MCF 10A (cell line): Measurements from ENCODE around the gene STK11IP. TPM values are rescaled to one million over a fixed set of nuclear protein-coding genes. Genes with fewer than 3 reads are reported as not detected.

Experiments used
- BruUV-seq: library from RNA; stranded (reverse); fragments of 400-500 nt; replicated peaks from 2 replicates; lab custom pipeline; 2021; lab: Mats Ljungman, UMichigan
- CTCF ChIA-PET: fragments of 300-600 bp; sonication (Branson Sonifier 250); formaldehyde crosslinking; extraction: SDS; loops from one replicate; lab custom pipeline; 2021; ENCODE audit warnings: antibody characterized with exemption, inconsistent platforms; lab: Yijun Ruan, JAX
- POLR2A ChIA-PET: fragments of 300-600, 350-650 bp; sonication (Branson Sonifier 250); formaldehyde crosslinking; extraction: SDS; loops from one replicate; lab custom pipeline; 2020; ENCODE audit warnings: antibody characterized with exemption, inconsistent platforms; lab: Yijun Ruan, JAX
- DNase-seq: peaks from one replicate; pipeline ENCODE4 v3.0.0-alpha.2; 2018; ENCODE audit not compliant: unreplicated experiment
- H3K27ac Mint-ChIP-seq: one replicate; pipeline ENCODE4 v1.8.0; 2022; ENCODE audit warnings: mild to moderate bottlenecking, low read depth, mixed read lengths; ENCODE audit not compliant: unreplicated experiment
- H3K27me3 Mint-ChIP-seq: one replicate; pipeline ENCODE4 v1.8.0; 2022; ENCODE audit warnings: mixed read lengths; ENCODE audit not compliant: insufficient read depth, unreplicated experiment
- H3K36me3 Mint-ChIP-seq: one replicate; pipeline ENCODE4 v1.8.0; 2022; ENCODE audit warnings: mild to moderate bottlenecking, moderate library complexity, mixed read lengths; ENCODE audit not compliant: insufficient read depth, unreplicated experiment
- H3K4me1 Mint-ChIP-seq: one replicate; pipeline ENCODE4 v1.8.0; 2022; ENCODE audit warnings: mixed read lengths; ENCODE audit not compliant: insufficient read depth, unreplicated experiment
- H3K4me3 Mint-ChIP-seq: one replicate; pipeline ENCODE4 v1.8.0; 2022; ENCODE audit warnings: mild to moderate bottlenecking, moderate library complexity, mixed read lengths; ENCODE audit not compliant: unreplicated experiment
- H3K9me3 Mint-ChIP-seq: one replicate; pipeline ENCODE4 v1.8.0; 2022; ENCODE audit warnings: mixed read lengths; ENCODE audit not compliant: unreplicated experiment
- intact Hi-C: fragments of 100-400 bp; cut with micrococcal nuclease; formaldehyde crosslinking; loops from 2 replicates; pipeline ENCODE4 v1.14.1; 2022
- total RNA-seq: library from RNA; stranded (reverse); gene quantifications from 2 replicates; pipeline ENCODE4 v1.2.3, GENCODE V29; 2022
- TF ChIP-seq, protein P1 (sequence below): fragments of 200-600 bp; IDR thresholded peaks from one replicate; pipeline ENCODE4 v1.8.0; 2022; ENCODE audit warnings: antibody characterized with exemption, mild to moderate bottlenecking; ENCODE audit not compliant: unreplicated experiment

Gene STK11IP
- total RNA-seq, 1 experiment from 2014 or later, result 26.5 TPM

DNA sequence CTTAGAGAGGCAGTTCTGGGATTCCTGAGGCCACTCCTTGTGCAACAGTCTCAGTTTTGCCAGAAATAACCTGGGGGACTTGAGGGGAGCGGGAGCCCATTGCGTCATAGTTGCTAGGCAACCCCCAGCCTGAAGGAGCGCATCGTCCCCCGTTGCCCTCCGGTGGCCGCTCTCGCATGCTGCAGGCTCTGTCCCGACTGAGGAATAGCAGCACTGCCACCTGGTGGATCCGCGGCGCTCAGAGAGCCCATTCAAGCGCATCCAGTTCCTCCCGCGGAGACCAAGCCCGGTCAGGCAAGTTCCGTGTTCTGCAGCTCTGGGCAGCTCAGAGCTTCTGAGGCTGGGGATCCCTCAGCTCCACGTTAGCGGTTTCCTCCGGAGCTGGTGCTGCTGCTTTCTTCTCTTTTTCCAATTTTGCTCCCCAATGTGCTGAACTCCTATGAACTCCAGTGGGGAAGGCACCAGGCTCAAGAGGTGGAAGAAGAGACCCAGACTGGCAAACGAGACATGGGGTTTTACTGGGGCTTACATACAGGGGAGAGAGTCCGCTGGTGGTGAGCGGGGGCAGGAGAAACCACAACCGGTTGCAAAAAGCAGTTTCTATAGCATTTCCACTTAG lies 44.9 kb downstream of the STK11IP start:
- peaks cover 12% of the 10 kb centered on the region for H3K4me1 Mint-ChIP-seq
- DNase-seq, result peak; percentile 95
- CTCF ChIA-PET, result interaction anchor here (0.6 to 12.6 kb wide), 39 partner anchors 8 to 1861 kb away, joined by 3 to 220 read pairs (median 4); partner anchors contain the start of gene STK11IP
- no peaks in the 10 kb centered on the region for H3K36me3 Mint-ChIP-seq
- TF ChIP-seq, protein P1, sequence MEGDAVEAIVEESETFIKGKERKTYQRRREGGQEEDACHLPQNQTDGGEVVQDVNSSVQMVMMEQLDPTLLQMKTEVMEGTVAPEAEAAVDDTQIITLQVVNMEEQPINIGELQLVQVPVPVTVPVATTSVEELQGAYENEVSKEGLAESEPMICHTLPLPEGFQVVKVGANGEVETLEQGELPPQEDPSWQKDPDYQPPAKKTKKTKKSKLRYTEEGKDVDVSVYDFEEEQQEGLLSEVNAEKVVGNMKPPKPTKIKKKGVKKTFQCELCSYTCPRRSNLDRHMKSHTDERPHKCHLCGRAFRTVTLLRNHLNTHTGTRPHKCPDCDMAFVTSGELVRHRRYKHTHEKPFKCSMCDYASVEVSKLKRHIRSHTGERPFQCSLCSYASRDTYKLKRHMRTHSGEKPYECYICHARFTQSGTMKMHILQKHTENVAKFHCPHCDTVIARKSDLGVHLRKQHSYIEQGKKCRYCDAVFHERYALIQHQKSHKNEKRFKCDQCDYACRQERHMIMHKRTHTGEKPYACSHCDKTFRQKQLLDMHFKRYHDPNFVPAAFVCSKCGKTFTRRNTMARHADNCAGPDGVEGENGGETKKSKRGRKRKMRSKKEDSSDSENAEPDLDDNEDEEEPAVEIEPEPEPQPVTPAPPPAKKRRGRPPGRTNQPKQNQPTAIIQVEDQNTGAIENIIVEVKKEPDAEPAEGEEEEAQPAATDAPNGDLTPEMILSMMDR, result peak; percentile 96
- no TSS peak for BruUV-seq
- intact Hi-C loops, result loop anchor here (1.0 to 2.0 kb wide), 3 partner anchors 47 to 240 kb away; no protein-coding TSS in a partner anchor
- POLR2A ChIA-PET, result interaction anchor here (0.6 to 5.8 kb wide), 6 partner anchors 27 to 100 kb away, joined by 3 to 61 read pairs (median 6); partner anchors contain the start of genes CHPF, STK11IP and TMEM198
- H3K27ac Mint-ChIP-seq, result no peak overlapping the region
- H3K9me3 Mint-ChIP-seq, result no peaks in the 10 kb centered on the region
- no peaks in the 10 kb centered on the region for H3K27me3 Mint-ChIP-seq
- no peak overlapping the region for H3K4me3 Mint-ChIP-seq

DNA sequence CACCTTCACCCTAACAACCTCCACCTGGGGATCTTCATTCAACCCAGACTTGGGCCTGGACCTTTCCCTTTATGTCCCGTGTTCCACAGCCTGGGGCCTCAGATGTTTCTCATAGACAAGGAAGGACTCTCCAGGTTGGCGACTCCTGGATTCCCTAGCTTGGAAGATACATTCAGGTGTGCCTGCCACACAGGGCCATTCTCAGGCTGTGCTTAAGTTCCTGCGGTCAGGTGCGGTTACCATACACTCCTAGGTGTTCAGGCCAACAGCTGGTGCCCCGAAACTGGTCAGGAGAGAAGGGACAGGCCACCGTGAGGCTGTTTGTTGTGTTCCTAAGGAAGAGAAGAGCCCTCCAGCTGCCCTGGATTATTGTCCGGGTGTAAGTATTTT lies 45.4 kb downstream of the STK11IP start:
- CTCF ChIA-PET, result interaction anchor here (0.6 to 12.6 kb wide), 36 partner anchors 8 to 1861 kb away, joined by 3 to 220 read pairs (median 4); partner anchors contain the start of gene STK11IP
- intact Hi-C loops, result loop anchor here (2.0 kb wide), 1 partner anchor 240 kb away; no protein-coding TSS in a partner anchor
- H3K9me3 Mint-ChIP-seq, result no peaks in the 10 kb centered on the region
- POLR2A ChIA-PET, result interaction anchor here (0.8 to 5.8 kb wide), 4 partner anchors 42 to 99 kb away, joined by 6 to 61 read pairs (median 12); partner anchors contain the start of genes CHPF, STK11IP and TMEM198
- peaks cover 12% of the 10 kb centered on the region for H3K4me1 Mint-ChIP-seq
- no peaks in the 10 kb centered on the region for H3K36me3 Mint-ChIP-seq
- no peaks in the 10 kb centered on the region for H3K27me3 Mint-ChIP-seq
- no peak overlapping the region for H3K4me3 Mint-ChIP-seq
- H3K27ac Mint-ChIP-seq, result no peak overlapping the region
- no TSS peak for BruUV-seq
- TF ChIP-seq, protein P1, result no peak
- no peak for DNase-seq

DNA sequence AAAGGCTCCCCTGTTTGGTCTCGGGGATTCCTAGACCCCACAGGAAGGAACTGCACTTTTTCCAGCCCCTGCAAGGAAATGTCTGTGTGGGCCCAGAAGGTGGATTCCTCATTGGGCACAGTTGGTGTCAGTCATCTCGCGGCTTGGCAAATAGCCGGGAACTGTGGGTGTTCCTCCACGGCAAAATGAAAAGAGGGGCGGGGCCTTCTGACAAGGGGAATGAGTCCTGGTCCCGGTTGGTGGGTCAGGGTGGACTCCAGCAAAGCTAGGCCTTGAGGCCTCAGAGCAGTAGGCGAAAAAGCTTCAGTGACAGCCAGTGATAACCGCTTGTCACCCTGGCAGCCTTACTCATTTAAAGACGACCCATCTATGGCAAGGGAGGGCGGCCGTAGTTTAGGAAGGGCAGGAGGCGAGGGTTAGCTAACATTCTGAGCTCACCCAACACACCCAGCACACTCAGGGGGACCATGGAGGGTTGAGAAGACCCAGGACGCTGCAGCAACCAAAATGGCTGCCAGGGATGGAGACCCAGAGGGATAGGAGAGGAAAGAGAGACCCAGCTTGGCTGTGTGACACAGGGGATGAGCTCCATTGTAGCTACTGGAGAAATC lies 46.2 kb downstream of the STK11IP start:
- Mint-ChIP-seq H3K4me3 (no peak overlapping the region), H3K4me1 (peaks cover 12% of the 10 kb centered on the region), H3K27me3 (no peaks in the 10 kb centered on the region), H3K27ac (no peak overlapping the region), H3K9me3 (no peaks in the 10 kb centered on the region), H3K36me3 (no peaks in the 10 kb centered on the region)
- no peak for DNase-seq
- intact Hi-C loops, result loop anchor here (2.0 kb wide), 1 partner anchor 241 kb away; no protein-coding TSS in a partner anchor
- TF ChIP-seq, protein P1, result no peak
- no TSS peak for BruUV-seq
- CTCF ChIA-PET, result interaction anchor here (1.2 to 12.6 kb wide), 11 partner anchors 10 to 241 kb away, joined by 3 to 220 read pairs (median 15); no protein-coding TSS in a partner anchor
- POLR2A ChIA-PET, result interaction anchor here (1.1 to 5.8 kb wide), 4 partner anchors 30 to 100 kb away, joined by 4 to 61 read pairs (median 16); partner anchors contain the start of genes CHPF, STK11IP and TMEM198
